Measurements from ENCODE around the gene LRP2.
"Not testable (repeated sequence)": the region's sequence is repeated elsewhere in the genome, so short reads cannot be mapped to it uniquely, and the experiment has no call there.

The LRP2 gene

GRCh38 chr2:169362118-169362893 lies at the start of gene LRP2:
LRP2 (minus strand) TSS chr2:169362534; CDS start chr2:169362399, 135 bp downstream.
- DNase-seq (ENCODE audit: low spot score), result no peak

- no peak for DNase-seq (ENCODE audit: low spot score)
Measured at GRCh38 chr2:169406891-169407290, 44.6 kb upstream of the LRP2 start.

- not testable (repeated sequence) for DNase-seq (ENCODE audit: low spot score)
Measured at GRCh38 chr2:169399491-169399890, 37.2 kb upstream of the LRP2 start.

GRCh38 chr2:169397697-169398096 lies 35.4 kb upstream of the LRP2 start:
- DNase-seq (ENCODE audit: low spot score), result no peak

- DNase-seq (ENCODE audit: low spot score), result no peak
Measured at GRCh38 chr2:169395821-169396374, 33.6 kb upstream of the LRP2 start.

- no peak for DNase-seq (ENCODE audit: low spot score)
Measured at GRCh38 chr2:169393068-169393590, 30.8 kb upstream of the LRP2 start.

- DNase-seq (ENCODE audit: low spot score), result no peak
Measured at GRCh38 chr2:169391236-169391635, 28.9 kb upstream of the LRP2 start.

- no peak for DNase-seq (ENCODE audit: low spot score)
Measured at GRCh38 chr2:169388161-169388560, 25.8 kb upstream of the LRP2 start.

- DNase-seq (ENCODE audit: low spot score), result no peak
Measured at GRCh38 chr2:169386722-169387121, 24.4 kb upstream of the LRP2 start.

GRCh38 chr2:169384816-169385215 lies 22.5 kb upstream of the LRP2 start:
- no peak for DNase-seq (ENCODE audit: low spot score)

- DNase-seq (ENCODE audit: low spot score), result no peak
Measured at GRCh38 chr2:169372561-169372960, 10.2 kb upstream of the LRP2 start.

GRCh38 chr2:169366066-169366465 lies 3.7 kb upstream of the LRP2 start:
- no peak for DNase-seq (ENCODE audit: low spot score)

GRCh38 chr2:169365029-169365480 lies 2.7 kb upstream of the LRP2 start:
- DNase-seq (ENCODE audit: low spot score), result peak; percentile 8

- peak; percentile 26 for DNase-seq (ENCODE audit: low spot score)
Measured at GRCh38 chr2:169363560-169364150, 1.3 kb upstream of the LRP2 start.

- no peak for DNase-seq (ENCODE audit: low spot score)
Measured at GRCh38 chr2:169362894-169363559, 693 bp upstream of the LRP2 start.

GRCh38 chr2:169361706-169362117 lies 622 bp downstream of the LRP2 start:
- DNase-seq (ENCODE audit: low spot score), result no peak

- DNase-seq (ENCODE audit: low spot score), result no peak
Measured at GRCh38 chr2:169360984-169361705, 1.2 kb downstream of the LRP2 start.

GRCh38 chr2:169358016-169358415 lies 4.3 kb downstream of the LRP2 start:
- no peak for DNase-seq (ENCODE audit: low spot score)

- no peak for DNase-seq (ENCODE audit: low spot score)
Measured at GRCh38 chr2:169354244-169354643, 8.1 kb downstream of the LRP2 start.

GRCh38 chr2:169351725-169352124 lies 10.6 kb downstream of the LRP2 start:
- DNase-seq (ENCODE audit: low spot score), result no peak

GRCh38 chr2:169349535-169349934 lies 12.8 kb downstream of the LRP2 start:
- no peak for DNase-seq (ENCODE audit: low spot score)
